DOHH2 (cell line): ENCODE results near the gene ARL6.
"Not testable (repeated sequence)": the region's sequence is repeated elsewhere in the genome, so short reads cannot be mapped to it uniquely, and the experiment has no call there.

ENCODE experiments used
- H3F3A ChIP-seq: fragments of 200-600 bp; sonication (generic), shearing (Covaris generic); 2 replicates; pipeline ENCODE4 v1.6.0; 2016; ENCODE audit warnings: antibody characterized with exemption, mild to moderate bottlenecking; ENCODE audit not compliant: control insufficient read depth, insufficient read depth
- H3K27ac ChIP-seq: fragments of 200-600 bp; sonication (generic); 2 replicates; pipeline ENCODE4 v1.5.1; 2014; ENCODE audit warnings: low read depth, mild to moderate bottlenecking, low read length, moderate library complexity
- H3K27me3 ChIP-seq: fragments of 200-600 bp; sonication (generic); 2 replicates; pipeline ENCODE4 v1.6.1; 2014; ENCODE audit warnings: mild to moderate bottlenecking, low read length, mixed read lengths; ENCODE audit not compliant: control insufficient read depth
- H3K36me3 ChIP-seq: fragments of 200-600 bp; sonication (generic); 2 replicates; pipeline ENCODE4 v1.6.1; 2014; ENCODE audit warnings: mild to moderate bottlenecking, low read length, moderate library complexity, mixed read lengths; ENCODE audit not compliant: control insufficient read depth
- H3K4me1 ChIP-seq: fragments of 200-600 bp; sonication (generic); 2 replicates; pipeline ENCODE4 v1.6.1; 2014; ENCODE audit warnings: mild to moderate bottlenecking, low read length, mixed read lengths; ENCODE audit not compliant: control insufficient read depth
- H3K4me2 ChIP-seq: fragments of 200-600 bp; sonication (generic); 2 replicates; pipeline ENCODE4 v1.6.0; 2014; ENCODE audit warnings: mild to moderate bottlenecking, low read length, moderate library complexity
- H3K4me3 ChIP-seq: fragments of 200-600 bp; sonication (generic); 2 replicates; pipeline ENCODE4 v1.5.1; 2014; ENCODE audit warnings: mild to moderate bottlenecking, low read length, mixed read lengths
- H3K79me2 ChIP-seq: fragments of 200-600 bp; sonication (generic); 2 replicates; pipeline ENCODE4 v1.6.1; 2014; ENCODE audit warnings: mild to moderate bottlenecking, low read length, mixed read lengths; ENCODE audit not compliant: control insufficient read depth
- H3K9me2 ChIP-seq: fragments of 200-600 bp; sonication (generic); replicated peaks from 2 replicates; pipeline ENCODE4 v1.6.1; 2014; ENCODE audit warnings: mild to moderate bottlenecking, low read length, mixed read lengths; ENCODE audit not compliant: control insufficient read depth
- H3K9me3 ChIP-seq: fragments of 200-600 bp; sonication (generic); 2 replicates; pipeline ENCODE4 v1.6.1; 2014; ENCODE audit warnings: antibody characterized with exemption, low read length, mixed read lengths; ENCODE audit not compliant: control insufficient read depth, insufficient read depth
- H4K20me1 ChIP-seq: fragments of 200-600 bp; sonication (generic); 2 replicates; pipeline ENCODE4 v1.6.0; 2014; ENCODE audit warnings: low read depth, mild to moderate bottlenecking, antibody characterized with exemption, low read length, moderate library complexity; ENCODE audit not compliant: control insufficient read depth, insufficient read depth
- EZH2phosphoT487 ChIP-seq: fragments of 200-600 bp; sonication (generic); IDR thresholded peaks from 2 replicates; pipeline ENCODE4 v1.6.1; 2017; ENCODE audit warnings: borderline replicate concordance, mild to moderate bottlenecking, antibody characterized with exemption, low read length, moderate library complexity, mixed read lengths
- TF ChIP-seq, protein P1 (sequence below): fragments of 200-600 bp; sonication (generic); IDR thresholded peaks from one replicate; pipeline ENCODE4 v1.5.1; 2014; ENCODE audit warnings: antibody characterized with exemption, mild to moderate bottlenecking, low read depth, low read length; ENCODE audit not compliant: poor library complexity, severe bottlenecking

ARL6 gene

DNA sequence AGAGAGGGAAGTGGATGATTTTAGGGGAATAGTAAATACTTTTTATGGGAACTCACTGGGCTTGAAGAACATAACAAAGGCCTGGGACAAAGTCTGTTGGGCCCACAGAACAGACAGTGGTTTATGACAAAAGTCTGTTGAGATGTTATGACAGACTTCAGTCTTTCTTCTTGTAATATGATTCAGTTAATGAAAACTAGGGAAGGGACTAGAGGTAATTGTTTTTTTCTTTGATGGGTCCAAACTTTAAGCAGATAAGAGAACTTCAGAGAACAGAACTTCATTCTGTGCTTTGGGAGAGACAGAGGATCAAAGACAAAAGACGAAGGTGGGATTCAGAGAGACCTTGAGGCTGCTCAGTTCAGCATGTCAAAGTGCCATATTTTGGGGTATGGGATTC lies 66.6 kb downstream of the ARL6 start:
- no peak overlapping the region for H3K4me3 ChIP-seq
- no peaks in the 10 kb centered on the region for H4K20me1 ChIP-seq
- H3K4me1 ChIP-seq: no peaks in the 10 kb centered on the region
- no peaks in the 10 kb centered on the region for H3K9me2 ChIP-seq
- H3K27me3 ChIP-seq: no peaks in the 10 kb centered on the region
- no peak for TF ChIP-seq EZH2phosphoT487
- TF ChIP-seq, protein P1, sequence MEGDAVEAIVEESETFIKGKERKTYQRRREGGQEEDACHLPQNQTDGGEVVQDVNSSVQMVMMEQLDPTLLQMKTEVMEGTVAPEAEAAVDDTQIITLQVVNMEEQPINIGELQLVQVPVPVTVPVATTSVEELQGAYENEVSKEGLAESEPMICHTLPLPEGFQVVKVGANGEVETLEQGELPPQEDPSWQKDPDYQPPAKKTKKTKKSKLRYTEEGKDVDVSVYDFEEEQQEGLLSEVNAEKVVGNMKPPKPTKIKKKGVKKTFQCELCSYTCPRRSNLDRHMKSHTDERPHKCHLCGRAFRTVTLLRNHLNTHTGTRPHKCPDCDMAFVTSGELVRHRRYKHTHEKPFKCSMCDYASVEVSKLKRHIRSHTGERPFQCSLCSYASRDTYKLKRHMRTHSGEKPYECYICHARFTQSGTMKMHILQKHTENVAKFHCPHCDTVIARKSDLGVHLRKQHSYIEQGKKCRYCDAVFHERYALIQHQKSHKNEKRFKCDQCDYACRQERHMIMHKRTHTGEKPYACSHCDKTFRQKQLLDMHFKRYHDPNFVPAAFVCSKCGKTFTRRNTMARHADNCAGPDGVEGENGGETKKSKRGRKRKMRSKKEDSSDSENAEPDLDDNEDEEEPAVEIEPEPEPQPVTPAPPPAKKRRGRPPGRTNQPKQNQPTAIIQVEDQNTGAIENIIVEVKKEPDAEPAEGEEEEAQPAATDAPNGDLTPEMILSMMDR: no peak
- H3K79me2 ChIP-seq: no peaks in the 10 kb centered on the region
- H3F3A ChIP-seq: no peaks in the 10 kb centered on the region
- H3K36me3 ChIP-seq: no peaks in the 10 kb centered on the region
- H3K9me3 ChIP-seq: no peaks in the 10 kb centered on the region
- H3K4me2 ChIP-seq: no peak overlapping the region
- no peak overlapping the region for H3K27ac ChIP-seq

DNA sequence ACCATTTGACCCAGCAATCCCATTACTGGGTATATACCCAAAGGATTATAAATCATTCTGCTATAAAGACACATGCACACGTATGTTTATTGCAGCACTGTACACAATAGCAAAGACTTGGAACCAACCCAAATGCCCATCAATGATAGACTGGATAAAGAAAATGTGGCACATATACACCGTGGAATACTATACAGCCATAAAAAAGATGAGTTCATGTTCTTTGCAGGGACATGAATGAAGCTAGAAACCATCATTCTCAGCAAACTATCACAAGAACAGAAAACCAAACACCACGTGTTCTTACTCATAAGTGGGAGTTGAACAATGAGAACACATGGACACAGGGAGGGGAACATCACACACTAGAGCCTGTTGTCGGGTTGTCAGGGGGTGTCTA lies 68.6 kb downstream of the ARL6 start:
- H3K4me3 ChIP-seq, H3K79me2 ChIP-seq, H3K9me2 ChIP-seq, H3K27me3 ChIP-seq, H4K20me1 ChIP-seq, H3K36me3 ChIP-seq, H3K4me1 ChIP-seq, H3K9me3 ChIP-seq, H3K27ac ChIP-seq, H3F3A ChIP-seq, H3K4me2 ChIP-seq: not testable (repeated sequence)

DNA sequence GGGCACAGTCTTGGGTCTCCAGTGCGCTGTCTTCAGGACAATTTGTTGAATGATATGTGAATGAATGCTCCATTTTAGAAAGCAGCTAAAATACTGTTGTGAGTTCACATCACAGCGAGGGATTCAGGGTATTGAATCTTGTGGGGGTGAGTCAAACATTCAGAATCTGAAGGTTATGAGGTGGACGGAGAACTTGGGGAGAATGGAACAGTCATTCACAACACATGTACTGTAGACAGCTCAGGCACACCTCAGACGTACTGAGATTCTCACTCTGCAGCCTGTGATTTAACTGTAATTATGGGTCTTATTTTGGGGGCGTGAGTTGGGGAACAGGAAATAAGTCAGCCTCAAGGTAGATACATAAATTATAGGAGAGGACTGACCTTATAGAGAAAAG lies 71.2 kb downstream of the ARL6 start:
- no peak overlapping the region for H3K4me2 ChIP-seq
- H3K79me2 ChIP-seq: no peaks in the 10 kb centered on the region
- no peaks in the 10 kb centered on the region for H3K9me2 ChIP-seq
- TF ChIP-seq, protein P1: no peak
- no peak for TF ChIP-seq EZH2phosphoT487
- no peaks in the 10 kb centered on the region for H3K36me3 ChIP-seq
- H3K4me1 ChIP-seq: no peaks in the 10 kb centered on the region
- no peaks in the 10 kb centered on the region for H3F3A ChIP-seq
- no peaks in the 10 kb centered on the region for H3K27me3 ChIP-seq
- H3K27ac ChIP-seq: no peak overlapping the region
- no peaks in the 10 kb centered on the region for H3K9me3 ChIP-seq
- H4K20me1 ChIP-seq: no peaks in the 10 kb centered on the region
- H3K4me3 ChIP-seq: no peak overlapping the region

DNA sequence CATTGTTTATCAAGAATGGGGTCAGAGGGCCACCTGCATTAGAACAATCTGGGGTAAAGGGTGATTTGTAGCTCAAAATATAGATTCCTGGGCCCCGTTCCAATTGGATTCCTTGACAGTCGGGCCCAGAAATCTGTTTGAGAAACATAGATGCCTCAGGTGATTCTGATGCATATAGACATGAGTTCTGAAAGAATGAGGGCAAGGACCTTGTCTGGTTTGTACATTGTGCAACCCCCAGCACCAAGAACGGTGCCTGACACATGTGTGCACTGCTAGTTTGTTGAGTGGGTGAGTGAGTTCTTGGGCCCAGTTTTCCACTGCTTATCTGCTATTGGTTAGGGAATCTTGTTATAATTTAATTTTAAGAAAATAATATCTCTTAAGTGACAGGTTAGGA lies 73.8 kb downstream of the ARL6 start:
- Histone ChIP-seq H3K27me3 (no peaks in the 10 kb centered on the region), H3K9me2 (no peaks in the 10 kb centered on the region), H3K4me3 (no peak overlapping the region), H3F3A (no peaks in the 10 kb centered on the region), H3K4me1 (no peaks in the 10 kb centered on the region), H3K79me2 (no peaks in the 10 kb centered on the region), H3K9me3 (no peaks in the 10 kb centered on the region), H3K27ac (no peak overlapping the region), H3K4me2 (no peak overlapping the region), H4K20me1 (no peaks in the 10 kb centered on the region), H3K36me3 (no peaks in the 10 kb centered on the region)
- TF ChIP-seq, protein P1: no peak
- no peak for TF ChIP-seq EZH2phosphoT487
